Subcutaneous adipose tissue (tissue), 4 donors: ENCODE results near the gene TBC1D1. TPM values are rescaled to one million over a fixed set of nuclear protein-coding genes. Genes with fewer than 3 reads are reported as not detected.

Source experiments
- CTCF ChIP-seq: fragments of 450-650 bp; IDR thresholded peaks from one replicate; pipeline ENCODE4 v1.5.1; 2016; ENCODE audit warnings: low read depth, mild to moderate bottlenecking, control low read depth, antibody characterized with exemption, moderate library complexity
- total RNA-seq, 4 donors: library from RNA; depleted of rRNA; stranded (reverse); fragments of >200 nt; gene quantifications; one replicate each; pipeline ENCODE4 v1.1.0, GENCODE V29; 2016

The TBC1D1 gene
- total RNA-seq, 4 donors from 2014 or later, result 60.3 to 123 (median 87.6) TPM

GRCh38 chr4:38003102-38003501 lies 112.2 kb downstream of the TBC1D1 start:
- TF ChIP-seq CTCF, result no peak

GRCh38 chr4:38003628-38004027 lies 112.7 kb downstream of the TBC1D1 start:
- no peak for TF ChIP-seq CTCF

GRCh38 chr4:38004062-38004461 lies 113.2 kb downstream of the TBC1D1 start:
- TF ChIP-seq CTCF, result no peak

GRCh38 chr4:38004887-38005286 lies 114.0 kb downstream of the TBC1D1 start:
- TF ChIP-seq CTCF, result no peak

GRCh38 chr4:38005637-38006036 lies 114.8 kb downstream of the TBC1D1 start:
- TF ChIP-seq CTCF, result no peak

GRCh38 chr4:38007645-38008044 lies 116.8 kb downstream of the TBC1D1 start:
- no peak for TF ChIP-seq CTCF

- no peak for TF ChIP-seq CTCF
Measured at GRCh38 chr4:38008571-38009021, 117.7 kb downstream of the TBC1D1 start.
